HFF-Myc (cell line): ENCODE results near the gene RUBCN.
"Not testable (repeated sequence)": the region's sequence is repeated elsewhere in the genome, so short reads cannot be mapped to it uniquely, and the experiment has no call there.

ENCODE experiments used
- DNase-seq: peaks from one replicate; pipeline ENCODE4 v3.0.0-alpha.2; 2011; ENCODE audit warnings: low read depth; ENCODE audit errors: extremely low read depth
- H3K4me3 ChIP-seq: replicated peaks from 2 replicates; pipeline ENCODE4 v1.5.1; 2011; ENCODE audit warnings: low read depth, mild to moderate bottlenecking, control low read depth, low read length
- TF ChIP-seq, protein P1 (sequence below): IDR thresholded peaks from 2 replicates; pipeline ENCODE4 v1.5.1; 2012; ENCODE audit warnings: mild to moderate bottlenecking, low read depth, low read length, control low read depth; ENCODE audit errors: missing control alignments

The RUBCN gene

DNA sequence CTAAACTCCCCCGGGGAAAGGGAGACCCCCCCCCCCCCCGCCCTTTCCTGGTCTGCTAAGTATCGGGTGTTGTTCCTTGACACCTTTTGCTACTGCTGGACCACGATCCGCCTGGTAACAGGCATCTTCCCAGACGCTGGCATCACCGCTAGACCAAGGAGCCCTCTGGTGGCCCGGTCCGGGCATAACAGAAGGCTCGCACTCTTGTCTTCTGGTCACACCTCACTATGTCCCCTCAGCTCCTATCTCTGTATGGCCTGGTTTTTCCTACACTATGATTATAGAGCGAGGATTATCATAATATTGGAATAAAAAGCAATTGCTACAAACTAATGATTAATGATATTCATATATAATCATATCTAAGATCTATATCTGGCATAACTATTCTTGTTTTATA is 104.7 kb downstream of the RUBCN start:
- not testable (repeated sequence) for DNase-seq, H3K4me3 ChIP-seq
- TF ChIP-seq, protein P1, sequence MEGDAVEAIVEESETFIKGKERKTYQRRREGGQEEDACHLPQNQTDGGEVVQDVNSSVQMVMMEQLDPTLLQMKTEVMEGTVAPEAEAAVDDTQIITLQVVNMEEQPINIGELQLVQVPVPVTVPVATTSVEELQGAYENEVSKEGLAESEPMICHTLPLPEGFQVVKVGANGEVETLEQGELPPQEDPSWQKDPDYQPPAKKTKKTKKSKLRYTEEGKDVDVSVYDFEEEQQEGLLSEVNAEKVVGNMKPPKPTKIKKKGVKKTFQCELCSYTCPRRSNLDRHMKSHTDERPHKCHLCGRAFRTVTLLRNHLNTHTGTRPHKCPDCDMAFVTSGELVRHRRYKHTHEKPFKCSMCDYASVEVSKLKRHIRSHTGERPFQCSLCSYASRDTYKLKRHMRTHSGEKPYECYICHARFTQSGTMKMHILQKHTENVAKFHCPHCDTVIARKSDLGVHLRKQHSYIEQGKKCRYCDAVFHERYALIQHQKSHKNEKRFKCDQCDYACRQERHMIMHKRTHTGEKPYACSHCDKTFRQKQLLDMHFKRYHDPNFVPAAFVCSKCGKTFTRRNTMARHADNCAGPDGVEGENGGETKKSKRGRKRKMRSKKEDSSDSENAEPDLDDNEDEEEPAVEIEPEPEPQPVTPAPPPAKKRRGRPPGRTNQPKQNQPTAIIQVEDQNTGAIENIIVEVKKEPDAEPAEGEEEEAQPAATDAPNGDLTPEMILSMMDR: peak; percentile 36

DNA sequence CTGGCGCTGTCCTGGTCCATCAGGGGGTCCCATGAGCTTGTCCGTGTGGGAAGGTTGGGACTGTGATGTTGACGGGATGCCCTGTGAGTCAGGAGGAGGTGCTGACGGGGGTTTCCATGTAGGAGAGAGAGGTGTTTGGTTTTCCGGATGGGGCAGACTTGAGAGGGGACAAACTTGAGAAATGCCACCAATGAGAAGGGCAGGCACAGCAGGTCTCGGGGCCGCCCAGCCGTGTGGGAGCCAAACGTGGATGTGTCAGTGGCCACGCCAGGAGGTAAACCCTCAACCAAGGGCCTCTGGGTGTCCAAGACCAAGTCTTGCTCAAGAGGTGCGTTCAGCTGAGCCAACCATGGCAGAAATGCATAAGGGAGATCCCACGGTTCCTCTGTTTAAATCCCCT is 105.9 kb downstream of the RUBCN start:
- DNase-seq, H3K4me3 ChIP-seq: not testable (repeated sequence)

DNA sequence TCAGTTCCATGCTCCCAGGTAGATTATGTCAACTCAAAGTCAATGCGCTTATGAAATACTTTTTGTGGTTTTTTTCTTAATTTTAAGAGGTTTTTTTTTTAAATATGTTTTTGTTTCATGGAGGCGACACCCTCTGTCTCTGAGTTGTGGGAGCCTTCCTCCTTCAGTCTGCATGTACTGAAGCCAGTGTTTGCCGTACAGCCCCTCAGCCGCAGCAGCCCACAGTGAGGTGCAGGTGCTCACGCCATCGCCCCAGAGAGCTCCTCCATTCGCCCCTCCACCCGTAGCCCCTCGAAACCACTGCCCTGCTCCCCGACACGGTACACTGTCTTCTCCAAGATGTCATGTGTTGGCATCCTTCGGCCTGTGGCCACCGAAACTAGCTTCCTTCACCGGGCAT is 107.4 kb downstream of the RUBCN start:
- not testable (repeated sequence) for DNase-seq, H3K4me3 ChIP-seq

DNA sequence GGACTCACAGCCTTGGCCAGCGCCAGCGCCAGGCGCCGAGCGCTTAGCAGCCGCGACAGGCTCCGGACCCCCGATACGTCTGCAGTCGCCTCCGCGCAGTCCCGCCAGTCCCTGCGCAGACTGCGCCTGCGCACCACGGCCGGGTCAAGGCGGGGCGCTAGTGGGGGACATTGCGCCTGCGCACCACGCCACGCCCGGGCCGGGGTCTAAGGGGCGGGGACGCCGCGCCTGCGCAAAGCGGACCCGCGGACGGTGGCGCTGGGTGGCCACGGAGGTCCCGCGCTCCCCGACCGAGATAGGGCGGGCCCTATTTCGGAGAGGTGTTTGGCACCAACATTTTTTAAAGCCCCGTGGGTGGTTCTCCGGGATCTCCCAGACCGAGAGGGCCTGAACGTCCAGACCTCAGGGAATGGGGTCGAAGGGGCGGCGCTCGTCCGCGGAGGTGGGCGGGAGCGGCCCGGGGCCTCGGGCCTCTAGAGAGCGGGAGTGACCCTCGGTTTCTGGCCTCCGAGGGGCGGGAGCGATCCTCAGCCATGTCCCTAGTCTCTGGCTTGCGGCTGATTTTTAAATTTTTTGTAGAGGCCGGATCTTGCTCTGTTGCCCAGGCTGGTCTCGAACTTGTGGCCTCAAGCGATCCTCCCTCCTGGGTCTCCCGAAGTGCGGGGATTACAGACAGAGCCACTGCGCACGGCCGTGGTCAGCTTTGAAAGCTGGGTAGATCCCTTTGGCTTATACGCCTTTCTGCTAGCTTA is 108.8 kb downstream of the RUBCN start:
- DNase-seq: peak; percentile 14
- H3K4me3 ChIP-seq: peak overlapping the region; percentile 53

DNA sequence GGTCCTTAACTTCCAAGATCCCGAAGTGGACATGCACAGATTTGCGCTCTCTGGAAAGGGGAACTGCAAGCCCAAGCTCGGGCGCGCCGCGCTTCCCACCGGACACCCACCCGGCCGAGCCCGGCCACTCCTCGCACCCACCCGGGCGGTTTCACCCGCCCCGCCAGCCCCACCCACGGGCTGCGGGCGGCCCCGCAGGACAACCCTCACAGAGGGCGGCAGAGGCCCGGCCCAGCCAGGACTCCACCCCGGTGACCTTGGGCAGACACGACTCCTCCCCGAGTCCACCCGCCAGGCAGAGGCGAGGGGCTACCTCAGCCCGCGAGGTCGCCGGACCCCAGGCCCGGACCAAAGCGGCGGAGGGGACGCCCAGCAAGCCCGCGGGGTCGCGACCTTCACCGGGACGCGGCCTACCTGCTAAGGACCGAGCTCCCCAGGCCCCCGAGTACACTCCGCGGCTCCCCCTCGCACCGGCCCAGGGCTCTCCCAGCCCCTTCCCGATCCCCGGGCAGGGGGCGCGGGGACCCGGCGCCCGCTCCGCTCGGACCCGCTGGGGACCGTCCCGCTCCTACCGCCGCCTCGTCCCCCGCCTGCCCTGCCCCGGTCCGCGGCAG is 109.4 kb downstream of the RUBCN start:
- not testable (repeated sequence) for DNase-seq
- peak overlapping the region; percentile 53 for H3K4me3 ChIP-seq

DNA sequence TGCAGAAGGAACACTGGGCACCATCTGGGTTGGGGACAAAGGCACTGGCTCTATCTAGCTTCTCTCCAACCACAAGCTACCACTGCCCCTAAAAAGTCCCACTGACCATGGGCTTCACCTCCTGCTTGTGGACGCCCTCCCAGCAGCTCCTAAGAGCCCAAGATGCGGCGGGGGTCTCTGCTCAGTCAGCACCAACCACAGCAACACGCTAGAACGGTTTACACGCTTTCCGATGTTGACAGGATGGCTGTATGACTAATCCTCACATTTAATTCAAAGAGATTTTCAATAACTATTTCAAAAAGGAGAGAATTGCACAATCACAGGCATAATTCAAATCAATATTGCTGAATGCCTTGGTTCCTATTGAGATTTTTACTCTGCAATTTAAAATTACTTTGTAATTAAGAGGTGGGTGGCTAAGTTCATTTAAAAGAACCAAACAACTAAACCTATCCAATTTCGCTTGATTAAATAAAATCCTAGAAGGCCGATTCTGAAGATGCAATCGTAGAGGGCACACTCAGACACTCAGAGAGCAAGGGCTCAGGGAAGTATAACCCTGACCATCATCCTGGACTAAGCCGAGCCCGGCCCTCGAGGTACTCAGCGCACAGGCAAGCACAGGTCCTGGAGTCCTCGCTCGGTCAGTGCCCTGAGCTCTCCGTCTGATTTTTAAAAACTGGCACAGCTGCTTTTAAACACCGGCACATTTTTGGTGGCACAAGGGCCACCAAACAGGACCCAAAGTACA is 110.1 kb downstream of the RUBCN start:
- H3K4me3 ChIP-seq: peak overlapping the region; percentile 53
- DNase-seq: not testable (repeated sequence)

DNA sequence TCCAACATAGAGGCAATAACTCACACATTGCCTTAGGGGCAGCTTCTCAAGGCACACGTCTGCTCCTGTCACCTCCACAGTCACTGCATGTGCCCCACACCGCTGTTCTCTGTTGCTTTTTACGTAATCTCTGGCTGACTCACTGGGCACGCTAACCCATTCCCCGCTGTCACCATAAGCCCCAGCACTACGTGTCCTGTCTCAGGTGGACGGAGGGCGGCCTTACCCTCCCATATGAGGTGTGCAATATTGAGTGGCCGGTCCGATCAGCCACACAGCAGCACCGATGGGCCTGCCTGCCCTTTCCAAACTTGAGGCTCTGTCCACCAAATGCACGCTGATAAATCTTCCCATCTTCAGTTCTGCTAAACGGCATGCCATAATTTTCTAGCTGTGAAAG is 115.2 kb downstream of the RUBCN start:
- H3K4me3 ChIP-seq, DNase-seq: not testable (repeated sequence)
